ENCODE results near the gene ERC1.
"Not testable (repeated sequence)": the region's sequence is repeated elsewhere in the genome, so short reads cannot be mapped to it uniquely, and the experiment has no call there.

The ERC1 gene

DNA sequence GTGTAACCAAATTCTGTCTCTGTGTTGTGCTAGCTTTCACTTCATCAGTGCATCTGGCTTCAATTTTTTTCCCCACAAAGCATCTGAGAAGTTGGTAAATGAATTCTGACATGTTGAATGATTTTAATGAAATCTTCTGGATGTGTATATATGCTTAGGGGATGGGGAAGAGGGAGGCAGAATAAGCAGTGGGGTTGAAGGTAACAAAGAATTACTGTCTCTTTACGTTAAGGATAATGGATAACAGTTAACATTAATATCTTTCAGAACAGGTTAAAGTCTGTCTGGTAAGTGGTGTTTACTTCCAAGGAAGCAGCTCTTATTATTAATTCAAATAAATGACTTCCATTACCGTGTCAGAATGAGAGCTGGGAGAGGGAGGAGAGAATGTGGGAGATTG, 261.7 kb downstream of the ERC1 start:
- FAIRE-seq (no peak), DNase-seq (ENCODE audit: insufficient read length, low spot score) (no peak)
- TF ChIP-seq POLR2A (IDR thresholded peaks at IDR 0.05; ENCODE audit: low read depth, low read length) (no peak), TAF1 (IDR thresholded peaks at IDR 0.05; ENCODE audit: low read depth, low read length) (no peak), POLR2AphosphoS5 (IDR thresholded peaks at IDR 0.05; ENCODE audit: low read depth, low read length) (no peak), POU2F2 (IDR thresholded peaks at IDR 0.05; ENCODE audit: low read depth, low read length) (no peak), PAX5 (IDR thresholded peaks at IDR 0.05; ENCODE audit: insufficient read depth, low read length, severe bottlenecking) (no peak), SPI1 (IDR thresholded peaks at IDR 0.05; ENCODE audit: low read depth, low read length) (no peak)

DNA sequence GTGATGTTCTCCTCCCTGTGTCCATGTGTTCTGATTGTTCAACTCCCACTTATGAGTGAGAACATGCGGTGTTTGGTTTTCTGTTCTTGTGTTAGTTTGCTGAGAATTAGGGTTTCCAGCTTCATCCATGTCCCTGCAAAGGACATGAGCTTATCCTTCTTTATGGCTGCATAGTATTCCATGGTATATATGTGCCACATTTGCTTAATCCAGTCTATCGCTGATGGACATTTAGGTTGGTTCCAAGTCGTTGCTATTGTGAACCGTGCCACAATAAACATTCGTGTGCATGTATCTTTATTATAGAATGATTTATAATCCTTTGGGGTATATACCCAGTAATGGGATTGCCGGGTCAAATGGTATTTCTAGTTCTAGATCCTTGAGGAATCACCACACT, 264.1 kb downstream of the ERC1 start:
- DNase-seq (ENCODE audit: insufficient read length, low spot score); FAIRE-seq: not testable (repeated sequence)

- not testable (repeated sequence) for FAIRE-seq; DNase-seq (ENCODE audit: insufficient read length, low spot score)
Measured at GRCh38 chr12:1255854-1256253, 264.8 kb downstream of the ERC1 start.

DNA sequence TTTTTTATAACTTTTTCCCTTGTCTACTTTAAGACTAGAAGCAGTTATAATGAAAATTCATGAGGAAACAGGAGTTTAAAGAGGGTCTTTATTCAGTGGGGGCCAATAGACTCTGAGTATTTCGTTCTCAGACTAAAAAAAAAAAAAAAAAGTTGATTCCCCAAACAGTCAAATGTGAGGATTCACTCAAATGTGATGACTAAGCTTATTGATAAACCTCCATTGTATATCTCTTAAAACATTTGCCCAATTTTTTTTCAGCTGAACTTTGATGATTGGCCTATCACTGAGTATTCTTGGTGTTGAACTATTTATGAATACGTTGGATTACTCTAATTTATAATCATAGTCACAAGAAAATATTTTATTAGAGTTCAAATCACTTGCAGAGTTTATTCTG, 265.3 kb downstream of the ERC1 start:
- FAIRE-seq (no peak), DNase-seq (ENCODE audit: insufficient read length, low spot score) (no peak)
- TF ChIP-seq SPI1 (IDR thresholded peaks at IDR 0.05; ENCODE audit: low read depth, low read length) (no peak), POLR2A (IDR thresholded peaks at IDR 0.05; ENCODE audit: low read depth, low read length) (no peak), PAX5 (IDR thresholded peaks at IDR 0.05; ENCODE audit: insufficient read depth, low read length, severe bottlenecking) (no peak), POLR2AphosphoS5 (IDR thresholded peaks at IDR 0.05; ENCODE audit: low read depth, low read length) (no peak), POU2F2 (IDR thresholded peaks at IDR 0.05; ENCODE audit: low read depth, low read length) (no peak), TAF1 (IDR thresholded peaks at IDR 0.05; ENCODE audit: low read depth, low read length) (no peak)

DNA sequence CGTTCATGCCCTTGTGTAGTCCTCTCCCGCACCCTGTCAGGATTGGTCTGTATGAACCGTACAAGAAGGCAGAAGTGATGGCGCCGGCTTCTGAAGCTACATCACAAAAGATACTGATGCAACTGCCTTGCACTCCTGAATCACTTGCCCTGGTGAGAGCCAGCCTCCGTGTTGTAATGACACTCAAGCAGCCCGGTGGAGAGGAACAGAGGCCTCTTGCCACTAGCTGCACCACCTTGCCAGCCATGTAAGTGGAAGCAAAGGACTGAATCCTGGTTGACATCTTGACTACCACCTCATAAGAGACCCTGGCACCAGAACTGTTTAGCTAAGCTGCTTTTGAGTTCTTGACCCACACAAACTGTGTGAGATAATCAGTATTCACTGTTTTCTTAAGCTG, 266.0 kb downstream of the ERC1 start:
- DNase-seq (ENCODE audit: insufficient read length, low spot score) (no peak), FAIRE-seq (no peak)
- TF ChIP-seq POLR2A (IDR thresholded peaks at IDR 0.05; ENCODE audit: low read depth, low read length) (no peak), TAF1 (IDR thresholded peaks at IDR 0.05; ENCODE audit: low read depth, low read length) (no peak), PAX5 (IDR thresholded peaks at IDR 0.05; ENCODE audit: insufficient read depth, low read length, severe bottlenecking) (no peak), POU2F2 (IDR thresholded peaks at IDR 0.05; ENCODE audit: low read depth, low read length) (no peak)

DNA sequence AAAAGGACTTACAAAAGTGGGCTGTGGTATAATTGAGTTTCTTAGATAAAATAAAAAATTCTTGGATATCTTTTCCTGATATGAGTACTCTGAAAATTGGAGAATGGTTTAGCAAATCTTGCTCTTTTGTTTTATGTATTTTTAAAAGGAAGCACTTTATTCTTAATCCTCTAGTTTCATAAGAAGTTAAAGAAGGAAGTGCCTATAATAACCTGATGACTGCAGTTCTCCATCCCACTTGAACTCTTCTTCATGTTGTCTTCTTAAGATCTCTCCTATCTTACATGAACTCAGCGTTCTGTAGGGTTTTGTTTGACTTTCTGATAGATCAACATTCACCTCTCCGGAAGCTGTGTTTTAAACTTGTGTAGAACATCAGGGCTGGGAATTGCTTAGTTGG, 271.0 kb downstream of the ERC1 start:
- FAIRE-seq: no peak
- no peak for DNase-seq (ENCODE audit: insufficient read length, low spot score)
- TF ChIP-seq PAX5 (IDR thresholded peaks at IDR 0.05; ENCODE audit: insufficient read depth, low read length, severe bottlenecking): no peak
- TF ChIP-seq POLR2AphosphoS5 (IDR thresholded peaks at IDR 0.05; ENCODE audit: low read depth, low read length): no peak
- TF ChIP-seq POLR2A (IDR thresholded peaks at IDR 0.05; ENCODE audit: low read depth, low read length): no peak
- TF ChIP-seq POU2F2 (IDR thresholded peaks at IDR 0.05; ENCODE audit: low read depth, low read length): no peak
- TF ChIP-seq SPI1 (IDR thresholded peaks at IDR 0.05; ENCODE audit: low read depth, low read length): no peak
- TF ChIP-seq TAF1 (IDR thresholded peaks at IDR 0.05; ENCODE audit: low read depth, low read length): no peak

GRCh38 chr12:1267243-1267642, 276.2 kb downstream of the ERC1 start:
- TF ChIP-seq TAF1 (IDR thresholded peaks at IDR 0.05; ENCODE audit: low read depth, low read length): no peak
- TF ChIP-seq PAX5 (IDR thresholded peaks at IDR 0.05; ENCODE audit: insufficient read depth, low read length, severe bottlenecking): no peak
- TF ChIP-seq SPI1 (IDR thresholded peaks at IDR 0.05; ENCODE audit: low read depth, low read length): no peak
- no peak for TF ChIP-seq POLR2A (IDR thresholded peaks at IDR 0.05; ENCODE audit: low read depth, low read length)
- no peak for TF ChIP-seq POU2F2 (IDR thresholded peaks at IDR 0.05; ENCODE audit: low read depth, low read length)
- no peak for TF ChIP-seq POLR2AphosphoS5 (IDR thresholded peaks at IDR 0.05; ENCODE audit: low read depth, low read length)
- FAIRE-seq (no peak), DNase-seq (ENCODE audit: insufficient read length, low spot score) (no peak)

- no peak for DNase-seq (ENCODE audit: insufficient read length, low spot score)
- FAIRE-seq: no peak
- TF ChIP-seq SPI1 (IDR thresholded peaks at IDR 0.05; ENCODE audit: low read depth, low read length) (no peak), POU2F2 (IDR thresholded peaks at IDR 0.05; ENCODE audit: low read depth, low read length) (no peak), TAF1 (IDR thresholded peaks at IDR 0.05; ENCODE audit: low read depth, low read length) (no peak), POLR2A (IDR thresholded peaks at IDR 0.05; ENCODE audit: low read depth, low read length) (no peak), PAX5 (IDR thresholded peaks at IDR 0.05; ENCODE audit: insufficient read depth, low read length, severe bottlenecking) (no peak), POLR2AphosphoS5 (IDR thresholded peaks at IDR 0.05; ENCODE audit: low read depth, low read length) (no peak)
Measured at GRCh38 chr12:1272142-1272541, 281.1 kb downstream of the ERC1 start.

GRCh38 chr12:1273051-1273450, 282.0 kb downstream of the ERC1 start:
- DNase-seq (ENCODE audit: insufficient read length, low spot score) (no peak), FAIRE-seq (no peak)
- no peak for TF ChIP-seq PAX5 (IDR thresholded peaks at IDR 0.05; ENCODE audit: insufficient read depth, low read length, severe bottlenecking)
- TF ChIP-seq POU2F2 (IDR thresholded peaks at IDR 0.05; ENCODE audit: low read depth, low read length): no peak
- TF ChIP-seq POLR2A (IDR thresholded peaks at IDR 0.05; ENCODE audit: low read depth, low read length): no peak
- TF ChIP-seq POLR2AphosphoS5 (IDR thresholded peaks at IDR 0.05; ENCODE audit: low read depth, low read length): no peak
- no peak for TF ChIP-seq SPI1 (IDR thresholded peaks at IDR 0.05; ENCODE audit: low read depth, low read length)
- TF ChIP-seq TAF1 (IDR thresholded peaks at IDR 0.05; ENCODE audit: low read depth, low read length): no peak

- FAIRE-seq (peak; percentile 70), DNase-seq (ENCODE audit: insufficient read length, low spot score) (no peak)
- TF ChIP-seq POLR2A (IDR thresholded peaks at IDR 0.05; ENCODE audit: low read depth, low read length) (no peak), POLR2AphosphoS5 (IDR thresholded peaks at IDR 0.05; ENCODE audit: low read depth, low read length) (no peak), POU2F2 (IDR thresholded peaks at IDR 0.05; ENCODE audit: low read depth, low read length) (no peak), PAX5 (IDR thresholded peaks at IDR 0.05; ENCODE audit: insufficient read depth, low read length, severe bottlenecking) (no peak), SPI1 (IDR thresholded peaks at IDR 0.05; ENCODE audit: low read depth, low read length) (no peak), TAF1 (IDR thresholded peaks at IDR 0.05; ENCODE audit: low read depth, low read length) (no peak)
Measured at GRCh38 chr12:1277905-1278304, 286.9 kb downstream of the ERC1 start.

GRCh38 chr12:1279050-1279449, 288.0 kb downstream of the ERC1 start:
- FAIRE-seq (no peak), DNase-seq (ENCODE audit: insufficient read length, low spot score) (no peak)
- TF ChIP-seq SPI1 (IDR thresholded peaks at IDR 0.05; ENCODE audit: low read depth, low read length): no peak
- no peak for TF ChIP-seq POU2F2 (IDR thresholded peaks at IDR 0.05; ENCODE audit: low read depth, low read length)
- TF ChIP-seq PAX5 (IDR thresholded peaks at IDR 0.05; ENCODE audit: insufficient read depth, low read length, severe bottlenecking): no peak
